Ecto neural progenitor cell (in vitro differentiated cells): Measurements from ENCODE around the gene TMEFF1.

ENCODE experiments used
- DNase-seq: peaks from one replicate; pipeline ENCODE4 v3.0.0-alpha.2; 2018; ENCODE audit warnings: low spot score

The TMEFF1 gene

DNA sequence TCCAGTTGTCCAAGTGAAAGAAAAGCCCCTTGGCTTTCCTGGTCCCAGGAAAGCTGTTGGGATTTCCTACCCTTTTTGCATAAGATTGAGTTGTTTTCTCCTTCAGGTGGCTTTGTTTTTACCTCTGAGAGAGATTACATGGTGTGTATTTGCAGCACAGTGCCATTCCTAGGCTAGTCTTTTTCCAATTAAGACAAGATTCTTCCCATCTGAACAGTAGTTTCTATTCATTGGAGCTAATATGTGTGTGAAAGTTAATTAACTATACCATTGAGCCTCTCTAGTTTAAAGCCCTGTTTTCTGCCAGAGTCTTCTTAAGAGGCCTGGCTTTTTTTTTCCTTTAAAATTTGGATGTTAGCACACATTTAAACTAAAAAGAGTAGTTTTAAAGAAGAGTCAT, 25.9 kb upstream of the TMEFF1 start:
- no peak for DNase-seq

DNA sequence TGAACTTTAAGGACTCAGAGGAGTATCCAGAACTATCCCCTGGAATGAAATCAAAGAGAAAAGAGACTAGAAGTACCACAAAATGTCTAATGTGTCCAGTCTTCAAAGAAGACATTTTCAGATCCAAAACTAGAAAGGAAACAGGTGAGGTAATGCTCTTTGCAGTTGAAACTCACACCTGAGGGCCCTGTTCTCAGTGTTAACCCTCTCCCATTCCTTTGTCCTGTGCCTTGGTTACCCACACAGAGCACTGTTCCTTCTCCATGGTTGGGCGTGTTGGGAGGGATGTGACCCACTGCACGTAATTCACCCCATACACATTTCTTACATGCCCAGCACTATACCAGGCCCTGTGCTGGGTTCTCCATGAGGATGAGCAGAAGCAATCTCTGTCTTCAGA, 24.7 kb upstream of the TMEFF1 start:
- no peak for DNase-seq

DNA sequence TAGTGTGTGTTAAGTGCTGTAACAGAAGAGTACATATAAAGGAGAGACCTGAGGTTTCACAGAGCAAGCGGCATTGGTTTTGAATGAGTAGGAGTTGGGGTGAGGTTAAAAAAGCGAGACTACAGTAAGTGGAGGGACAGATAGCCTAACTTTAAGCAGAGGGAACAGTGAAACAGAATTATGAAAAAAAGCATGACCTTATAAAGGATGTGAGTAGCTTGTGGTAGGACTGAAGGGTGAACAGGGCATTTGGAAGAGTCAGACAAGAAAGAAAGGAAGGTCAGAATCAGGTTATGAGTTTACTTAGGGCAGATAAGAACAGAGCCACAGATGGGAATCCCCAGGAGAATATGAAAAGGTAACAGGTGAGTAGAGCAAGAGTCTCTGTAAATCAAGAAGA, 23.5 kb upstream of the TMEFF1 start:
- DNase-seq = no peak

DNA sequence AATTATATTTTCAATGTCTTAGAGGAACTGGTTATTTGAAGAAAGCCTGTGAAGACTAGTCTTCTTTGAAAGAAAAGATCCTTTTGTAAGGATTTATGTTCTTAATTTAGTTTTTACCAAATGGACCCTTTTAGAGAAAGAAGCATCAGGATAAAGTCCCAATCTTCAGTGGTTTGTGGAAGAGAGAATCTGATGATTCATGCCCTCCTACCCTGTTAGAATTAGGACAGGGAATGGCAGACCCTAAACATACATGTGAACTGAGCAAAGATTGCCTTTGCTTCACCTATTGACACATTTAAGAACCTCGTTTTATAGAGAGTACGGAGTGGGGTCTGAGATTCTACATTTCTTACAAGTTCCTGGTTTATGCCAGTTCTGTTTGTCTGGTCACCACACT, 20.1 kb upstream of the TMEFF1 start:
- no peak for DNase-seq

DNA sequence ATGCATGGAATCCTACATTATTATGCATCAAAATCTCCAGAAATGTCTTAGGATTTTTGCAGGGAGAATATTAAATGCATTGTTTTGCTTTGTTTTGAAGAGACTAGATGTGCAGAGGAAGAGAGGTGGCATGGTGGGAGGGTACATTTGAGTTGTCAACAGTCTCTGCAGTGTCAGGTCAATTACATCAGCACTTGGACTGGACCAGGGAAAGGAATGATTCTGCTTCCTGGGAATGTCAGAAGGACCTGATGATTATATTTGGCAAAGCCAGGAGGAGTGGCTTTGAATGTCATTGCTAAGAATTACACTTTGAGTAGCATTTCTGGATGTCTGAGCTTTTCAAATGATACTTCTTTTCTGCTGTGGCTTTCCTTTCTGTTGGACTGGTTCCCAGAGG, 17.5 kb upstream of the TMEFF1 start:
- DNase-seq = no peak

DNA sequence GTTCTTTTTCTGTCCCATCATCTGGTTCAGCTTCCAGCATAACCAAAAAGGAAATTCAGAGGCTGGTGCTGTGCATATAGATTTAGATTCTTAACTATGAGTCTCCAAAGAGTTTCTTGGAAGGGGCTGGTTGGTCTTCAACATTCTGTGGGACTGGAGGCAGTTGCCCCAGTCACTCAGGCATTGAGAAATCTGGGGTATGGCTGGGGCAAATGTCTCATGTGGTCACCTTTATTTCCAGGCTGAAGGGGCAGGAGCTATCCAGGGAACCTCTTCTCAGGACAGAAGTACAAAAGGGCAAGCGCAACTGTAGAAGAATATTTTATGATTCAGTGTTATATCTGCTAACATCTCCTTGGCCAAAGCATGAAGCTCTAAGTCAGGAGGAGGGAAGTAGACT, 15.4 kb upstream of the TMEFF1 start:
- no peak for DNase-seq

DNA sequence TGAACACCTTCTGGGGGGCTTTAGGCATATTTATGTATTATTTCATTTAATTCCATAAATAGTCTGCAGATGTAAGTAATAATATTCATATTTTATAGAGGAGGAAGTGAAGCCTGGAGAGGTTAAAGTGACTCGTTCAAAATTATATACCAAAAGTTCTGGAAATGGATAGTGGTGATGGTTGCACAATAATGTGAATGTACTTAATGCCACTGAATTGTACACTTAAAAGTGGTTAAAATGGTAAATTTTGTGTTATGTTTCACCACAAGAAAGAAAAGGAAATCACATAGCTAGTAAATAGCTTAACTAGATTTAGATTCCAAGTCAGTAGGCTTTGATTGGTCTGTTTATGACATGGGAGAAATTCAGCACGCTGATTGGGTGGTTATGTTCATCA, 13.0 kb upstream of the TMEFF1 start:
- DNase-seq = no peak

DNA sequence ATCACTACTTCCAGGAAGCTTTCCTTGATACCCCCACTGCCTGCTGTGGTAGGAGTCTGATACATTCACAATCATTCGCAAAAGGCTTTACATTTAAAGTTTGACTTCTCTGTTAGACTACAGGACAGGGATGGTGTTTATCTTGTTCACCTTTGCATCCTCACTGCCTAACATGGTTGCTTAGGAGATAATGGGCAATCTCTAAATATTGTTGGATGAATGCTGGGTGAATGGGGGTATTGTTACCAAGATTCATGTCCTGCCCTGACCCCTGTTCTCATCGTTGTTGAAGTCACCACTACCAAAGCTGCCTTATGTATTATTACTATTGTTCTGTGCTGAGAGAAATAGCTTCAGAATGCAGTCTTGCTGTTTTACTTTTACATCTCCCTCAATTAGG, 7.7 kb upstream of the TMEFF1 start:
- DNase-seq = no peak

DNA sequence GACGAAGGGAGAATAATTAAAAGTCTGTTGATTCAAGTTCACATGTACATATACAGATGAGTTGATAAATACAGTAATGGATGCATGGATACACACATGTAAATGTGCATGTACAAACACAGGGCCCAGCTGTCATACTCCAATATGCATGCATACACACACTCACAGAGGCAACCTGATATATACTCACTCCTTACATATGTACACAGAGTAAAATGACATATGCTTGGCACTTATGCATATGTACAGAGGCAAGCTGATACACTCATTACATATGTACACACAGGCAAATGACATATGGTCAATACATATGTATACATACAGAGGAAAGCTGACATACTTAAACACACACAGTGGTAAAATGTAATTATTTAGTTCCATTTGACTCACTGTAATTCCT, 7.2 kb upstream of the TMEFF1 start:
- DNase-seq = no peak

DNA sequence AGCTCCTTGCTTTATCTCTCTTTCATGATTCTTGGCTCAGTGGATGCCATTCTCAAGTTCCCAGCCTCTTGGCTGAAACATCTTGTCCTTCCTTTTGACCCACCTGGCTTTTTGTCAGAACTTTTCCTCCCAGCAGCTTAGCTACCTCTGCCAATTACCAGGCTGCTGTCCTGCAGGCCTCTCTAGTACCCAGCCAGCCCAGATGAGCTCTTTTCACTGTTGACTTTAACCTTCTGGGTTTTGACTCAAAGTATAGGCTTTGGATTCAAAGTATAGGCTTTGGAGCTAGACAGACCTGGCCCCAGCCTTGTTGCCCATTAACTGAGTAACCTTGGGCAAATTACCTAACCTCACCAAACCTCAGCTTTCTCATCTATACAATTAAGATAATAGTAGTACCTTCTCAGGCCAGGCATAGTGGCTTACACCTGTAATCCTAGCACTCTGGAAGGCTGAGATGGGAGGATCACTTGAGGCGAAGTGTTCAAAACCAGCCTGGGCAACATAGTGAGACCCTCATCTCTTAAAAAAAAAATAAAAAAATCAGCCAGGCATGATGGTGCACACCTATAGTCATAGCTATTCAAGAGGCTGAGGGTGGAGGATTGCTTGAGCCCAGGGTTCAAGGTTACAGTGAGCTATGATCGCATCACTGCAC, 6.6 kb upstream of the TMEFF1 start:
- DNase-seq = no peak

DNA sequence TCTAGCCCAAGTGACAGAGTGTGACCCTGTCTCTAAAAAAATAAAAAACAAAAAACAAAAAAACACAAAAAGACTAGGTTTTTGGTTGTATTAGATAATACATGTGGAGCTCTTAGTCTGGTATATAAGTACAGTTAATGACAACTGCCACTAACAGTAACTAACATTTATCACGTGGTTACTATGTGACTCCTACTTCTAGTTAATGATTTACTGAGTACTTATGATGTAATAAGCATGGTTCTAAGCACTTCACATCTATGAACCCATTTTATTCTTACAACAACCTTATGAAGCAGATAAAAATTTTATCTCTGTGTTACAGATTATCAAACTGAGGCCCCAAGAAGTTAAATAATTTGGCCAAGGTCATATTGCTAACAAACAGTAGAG, 6.1 kb upstream of the TMEFF1 start:
- DNase-seq = no peak

DNA sequence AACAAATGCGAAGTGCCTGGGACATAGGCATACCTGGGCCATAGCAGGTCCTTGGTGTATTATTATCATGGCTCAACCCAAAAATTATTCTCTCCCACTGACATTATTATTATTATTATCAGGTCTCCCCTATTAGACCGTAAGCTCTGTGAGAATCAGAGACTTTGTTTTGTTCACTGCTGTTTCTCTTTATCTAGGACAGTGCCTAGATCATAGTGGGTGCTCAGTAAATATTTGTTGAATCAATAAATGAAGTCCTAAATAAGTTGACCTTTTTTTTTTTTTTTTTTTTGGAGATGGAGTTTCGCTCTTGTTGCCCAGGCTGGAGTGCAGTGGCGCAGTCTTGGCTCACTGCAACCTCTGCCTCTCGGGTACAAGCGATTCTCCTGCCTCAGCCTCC, 4.9 kb upstream of the TMEFF1 start:
- DNase-seq = no peak

DNA sequence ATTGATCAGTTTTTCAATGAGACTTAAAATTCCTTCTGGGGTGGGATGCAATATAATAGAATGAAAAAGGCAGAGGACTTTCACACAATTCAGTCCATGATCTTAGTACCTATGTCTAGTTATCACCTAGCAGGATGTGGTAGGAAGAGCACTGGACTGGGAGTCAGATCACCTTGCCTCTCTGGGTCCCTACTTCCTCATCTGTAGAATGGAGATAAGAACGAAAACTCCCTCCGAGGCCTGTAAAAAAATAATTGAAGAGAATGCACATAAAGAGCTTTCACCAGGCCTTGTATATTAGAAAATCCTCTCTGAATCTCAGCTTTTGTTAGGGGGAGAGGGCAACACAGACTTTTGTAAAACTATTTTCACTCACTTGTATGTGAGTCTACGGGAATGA, 681 bp upstream of the TMEFF1 start:
- no peak for DNase-seq

DNA sequence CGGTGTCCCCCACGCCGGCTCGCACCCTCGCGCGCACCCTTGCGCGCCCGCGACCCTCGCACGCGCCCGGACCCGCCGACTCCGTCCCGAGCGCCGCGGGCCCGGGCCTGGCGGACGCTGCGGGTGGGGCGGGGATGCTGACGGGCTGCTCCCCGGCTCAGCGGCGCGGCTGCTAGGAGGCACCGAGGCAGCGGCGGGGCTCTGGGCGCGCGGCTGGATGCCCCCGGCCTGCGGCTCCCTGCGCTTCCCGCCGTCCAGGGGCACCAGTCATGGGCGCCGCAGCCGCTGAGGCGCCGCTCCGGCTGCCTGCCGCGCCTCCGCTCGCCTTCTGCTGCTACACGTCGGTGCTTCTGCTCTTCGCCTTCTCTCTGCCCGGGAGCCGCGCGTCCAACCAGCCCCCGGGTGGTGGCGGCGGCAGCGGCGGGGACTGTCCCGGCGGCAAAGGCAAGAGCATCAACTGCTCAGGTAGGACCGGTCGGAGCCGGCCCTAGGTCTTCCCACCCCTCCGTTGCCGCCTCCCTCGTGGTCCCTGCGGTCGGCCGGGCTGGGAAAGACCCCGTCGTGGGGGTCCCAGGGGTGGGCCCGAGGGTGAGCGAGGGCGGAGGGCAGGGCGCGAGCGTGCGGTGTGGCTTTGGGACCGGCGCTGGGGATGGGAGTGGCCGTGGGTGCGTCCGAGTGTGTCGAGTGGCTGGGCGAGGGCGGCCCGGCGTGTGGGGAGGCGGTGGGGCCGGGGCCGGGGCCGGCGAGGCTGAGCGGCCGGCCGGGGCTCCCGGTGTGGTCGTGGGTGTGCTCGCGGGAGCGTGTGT, 530 bp downstream of the TMEFF1 start:
- peak; percentile 83 for DNase-seq

DNA sequence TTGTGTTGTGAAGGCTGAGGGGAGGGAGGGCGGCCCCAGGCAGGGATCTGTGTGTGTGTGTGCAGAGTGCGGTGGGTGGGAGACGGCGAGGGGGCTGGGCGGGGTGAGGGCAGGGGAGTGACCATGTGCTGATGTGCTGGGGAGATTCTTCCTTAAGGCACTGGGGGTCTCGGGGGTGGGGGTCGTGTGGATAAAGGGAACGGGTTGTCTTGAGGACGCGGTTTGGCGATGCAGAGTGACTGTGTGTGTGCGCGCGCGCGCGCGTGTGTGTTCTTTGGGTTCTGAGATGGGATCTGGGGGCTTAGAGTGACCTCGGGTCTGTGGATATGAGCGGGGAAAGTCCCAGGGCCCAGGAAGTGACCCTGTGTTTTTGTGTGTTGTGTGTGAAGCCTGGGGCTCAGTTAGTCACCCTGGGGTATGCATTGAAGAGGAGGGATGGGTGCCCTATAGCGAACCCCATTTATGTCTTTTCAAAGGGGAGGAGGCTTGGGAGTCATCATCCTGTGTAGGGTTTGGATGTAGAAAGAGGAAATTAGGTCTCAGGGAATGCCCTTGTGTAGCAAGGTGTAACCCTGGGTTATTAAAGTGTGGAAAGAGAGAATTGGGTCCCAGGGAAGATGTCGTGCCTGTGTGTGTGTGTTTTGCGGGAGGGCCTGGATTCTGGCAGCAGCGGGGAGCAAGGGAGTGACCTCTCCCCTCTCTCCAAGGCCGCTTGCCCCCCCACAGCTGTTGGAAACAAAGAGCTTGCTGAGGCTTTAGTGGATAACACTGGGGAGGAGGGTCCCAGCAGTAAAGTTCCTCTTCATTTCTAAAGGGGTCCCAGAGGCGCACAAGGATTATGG, 1.4 kb downstream of the TMEFF1 start:
- DNase-seq = peak; percentile 79

DNA sequence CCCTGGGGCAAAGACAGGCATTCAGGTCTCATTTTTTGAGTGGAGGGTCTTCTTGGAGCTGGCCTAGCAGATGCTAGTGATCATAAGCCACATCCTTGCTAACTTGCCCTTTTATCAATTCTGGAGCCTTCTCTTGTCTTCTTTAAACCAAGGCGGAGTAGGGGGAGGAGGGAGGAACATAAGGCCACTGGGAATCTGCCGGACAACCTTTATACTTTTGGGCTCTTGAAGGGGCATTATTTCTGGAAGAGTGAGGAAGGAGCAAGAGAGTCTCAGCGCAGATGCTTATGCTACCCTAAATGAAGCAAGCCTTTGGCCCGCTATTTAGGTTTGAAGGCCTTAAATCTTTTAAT, 2.0 kb downstream of the TMEFF1 start:
- no peak for DNase-seq

DNA sequence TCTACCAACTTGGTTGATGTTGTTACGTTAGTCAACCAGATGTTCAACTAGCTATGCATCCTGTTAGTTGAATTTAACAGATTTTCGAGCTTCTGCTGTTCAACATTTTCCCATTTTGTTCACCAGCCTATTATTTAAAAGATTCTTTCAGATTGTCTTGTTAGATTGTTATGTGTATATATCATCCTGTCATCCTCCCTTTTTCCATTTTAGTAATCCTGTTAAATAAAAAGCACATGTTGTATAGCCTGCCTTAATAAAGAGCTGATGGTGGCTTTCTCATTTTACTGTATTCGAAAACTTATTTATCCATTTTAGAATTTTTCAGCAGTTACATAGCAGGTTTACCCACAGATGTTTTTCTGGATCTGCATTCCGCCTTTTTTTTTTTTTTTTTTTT, 4.3 kb downstream of the TMEFF1 start:
- no peak for DNase-seq

DNA sequence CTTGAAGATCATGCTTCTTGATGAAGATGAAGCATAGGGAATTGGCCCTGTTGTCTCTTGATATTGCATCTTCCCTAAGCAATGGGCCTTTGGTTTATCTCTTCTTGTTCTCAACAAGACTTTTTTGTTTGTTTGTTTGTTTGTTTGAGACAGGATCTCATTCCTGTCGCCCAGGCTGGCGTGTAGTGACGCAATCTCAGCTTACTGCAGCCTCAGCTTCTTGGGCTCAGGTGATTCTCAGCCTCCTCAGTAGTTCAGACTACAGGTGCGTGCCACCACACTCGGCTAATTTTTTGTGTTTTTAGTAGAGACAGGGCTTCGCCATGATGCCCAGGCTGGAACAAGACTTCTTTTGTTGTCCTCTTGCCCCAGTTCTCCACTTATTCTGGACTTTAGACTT, 5.2 kb downstream of the TMEFF1 start:
- no peak for DNase-seq

DNA sequence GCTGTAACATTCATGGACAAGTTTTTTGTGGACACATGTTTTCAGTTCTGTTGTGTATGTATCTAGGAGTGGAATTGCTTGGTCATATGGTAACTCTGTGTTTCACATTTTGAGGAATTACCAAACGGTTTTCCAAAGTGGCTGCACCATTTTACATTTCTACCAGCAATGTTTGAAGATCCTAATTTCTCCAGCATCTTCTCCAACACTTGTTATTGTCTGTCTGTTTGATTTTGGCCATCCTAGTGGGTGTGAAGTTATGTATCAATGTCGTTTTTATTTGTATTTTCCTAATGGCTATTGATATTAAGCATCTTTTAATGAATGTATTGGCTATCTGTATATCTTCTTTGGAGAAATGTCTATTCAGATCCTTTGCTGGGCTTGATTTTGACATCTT, 6.9 kb downstream of the TMEFF1 start:
- no peak for DNase-seq

DNA sequence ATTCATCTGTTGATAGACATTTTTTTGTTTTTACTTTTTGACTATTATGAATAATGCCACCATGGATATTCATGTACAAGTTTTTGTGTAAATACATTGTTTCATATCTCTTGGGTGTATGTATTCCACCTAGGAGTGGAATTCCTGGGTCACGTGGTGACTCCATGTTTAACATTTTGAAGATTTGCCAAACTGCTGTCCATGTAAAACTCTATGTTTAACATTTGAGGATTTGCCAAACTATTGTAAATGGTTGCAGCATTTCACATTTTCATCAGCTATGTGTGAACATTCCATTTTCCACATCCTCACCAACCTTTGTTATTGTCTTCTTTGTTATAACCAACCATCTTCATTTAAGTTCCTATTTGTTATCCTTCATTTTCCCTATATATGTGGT, 12.2 kb downstream of the TMEFF1 start:
- no peak for DNase-seq

DNA sequence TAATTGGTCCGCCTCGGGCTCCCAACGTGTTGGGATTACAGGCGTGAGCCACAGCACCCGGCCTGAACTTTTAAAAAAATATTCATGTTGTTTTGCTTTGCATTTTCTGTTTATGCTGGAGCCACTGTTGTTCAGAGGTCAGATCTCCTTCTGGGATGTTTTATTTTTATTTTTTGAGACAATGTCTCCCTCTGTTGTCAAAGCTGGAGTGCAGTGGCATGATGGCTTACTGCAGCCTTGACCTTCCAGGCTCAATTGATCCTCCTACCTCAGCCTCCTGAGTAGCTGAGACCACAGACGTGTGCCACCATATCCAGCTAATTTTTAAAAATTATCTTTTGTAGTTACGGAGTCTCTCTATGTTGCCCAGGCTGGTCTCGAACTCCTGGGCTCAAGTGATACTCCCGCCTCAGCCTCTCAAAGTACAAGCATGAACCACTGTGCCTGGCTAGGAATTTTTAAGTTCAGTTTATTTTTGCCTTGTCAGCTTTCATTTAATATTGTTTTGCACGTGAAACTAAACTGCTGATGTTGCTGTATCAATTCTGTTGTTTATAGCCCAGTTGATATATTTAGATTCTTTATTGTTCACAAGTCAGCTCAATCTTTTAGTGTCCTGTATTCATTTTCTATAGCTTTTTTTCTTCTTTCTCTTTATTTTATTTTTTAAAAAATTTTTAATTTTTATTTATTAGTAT, 13.7 kb downstream of the TMEFF1 start:
- DNase-seq = no peak

DNA sequence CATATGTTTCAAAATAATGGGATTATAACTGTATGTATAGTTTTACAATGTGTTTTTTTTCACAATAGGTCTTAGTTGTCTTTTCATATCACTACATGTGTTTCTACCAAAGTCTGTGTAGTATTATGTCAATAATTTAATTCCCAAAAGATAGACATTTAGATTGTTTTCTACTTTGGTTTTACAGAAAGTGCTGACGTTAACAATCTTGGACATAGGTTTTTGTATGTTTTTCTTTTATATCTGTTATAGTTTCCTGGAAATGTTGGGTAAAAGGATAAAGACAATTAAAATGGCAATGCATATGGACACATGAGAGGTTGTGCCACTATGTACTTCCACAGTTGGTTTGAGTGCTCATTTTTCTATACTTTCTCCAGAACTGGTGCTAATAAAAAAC, 15.2 kb downstream of the TMEFF1 start:
- no peak for DNase-seq

DNA sequence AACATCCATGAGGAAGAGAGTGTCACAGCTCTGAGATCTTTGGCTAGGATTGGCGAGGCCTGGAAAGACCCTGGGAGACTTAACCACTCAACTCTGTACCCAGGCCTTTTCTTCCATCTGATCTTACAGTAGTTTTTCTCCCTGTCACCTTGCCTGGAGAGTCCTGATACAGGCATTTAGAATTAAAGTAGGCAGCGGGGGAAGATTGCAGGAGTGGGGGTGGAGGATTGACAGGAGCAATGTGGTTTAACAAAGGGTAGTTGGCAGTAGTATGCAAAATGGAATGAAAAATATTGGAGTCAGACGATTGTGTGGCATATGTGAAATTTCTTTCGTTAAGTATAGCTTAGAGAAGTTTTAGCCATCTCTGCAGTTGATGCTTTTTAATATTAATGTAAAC, 16.9 kb downstream of the TMEFF1 start:
- no peak for DNase-seq
